ENCODE data around the gene GNAI3.

GNAI3 gene

GRCh38 chr1:109637446-109637845 lies 89.0 kb downstream of the GNAI3 start:
- no peak for DNase-seq (ENCODE audit: low spot score)

GRCh38 chr1:109639063-109639840 lies 90.8 kb downstream of the GNAI3 start:
- DNase-seq (ENCODE audit: low spot score), result no peak

GRCh38 chr1:109639841-109640184 lies 91.4 kb downstream of the GNAI3 start:
- no peak for DNase-seq (ENCODE audit: low spot score)

- peak; percentile 87 for DNase-seq (ENCODE audit: low spot score)
These were observed 92.0 kb downstream of the GNAI3 start for GRCh38 chr1:109640285-109640865.

GRCh38 chr1:109641078-109641740 lies 92.8 kb downstream of the GNAI3 start:
- no peak for DNase-seq (ENCODE audit: low spot score)

- no peak for DNase-seq (ENCODE audit: low spot score)
These were observed 93.4 kb downstream of the GNAI3 start for GRCh38 chr1:109641861-109642260.

- DNase-seq (ENCODE audit: low spot score), result no peak
These were observed 94.2 kb downstream of the GNAI3 start for GRCh38 chr1:109642626-109643025.

GRCh38 chr1:109643385-109644230 lies 95.2 kb downstream of the GNAI3 start:
- DNase-seq (ENCODE audit: low spot score), result peak; percentile 88

- DNase-seq (ENCODE audit: low spot score), result no peak
These were observed 96.3 kb downstream of the GNAI3 start for GRCh38 chr1:109644670-109645069.

- no peak for DNase-seq (ENCODE audit: low spot score)
These were observed 101.1 kb downstream of the GNAI3 start for GRCh38 chr1:109649491-109649914.

- DNase-seq (ENCODE audit: low spot score), result no peak
These were observed 102.2 kb downstream of the GNAI3 start for GRCh38 chr1:109650609-109651008.

- DNase-seq (ENCODE audit: low spot score), result no peak
These were observed 104.0 kb downstream of the GNAI3 start for GRCh38 chr1:109652402-109652801.

- no peak for DNase-seq (ENCODE audit: low spot score)
These were observed 104.9 kb downstream of the GNAI3 start for GRCh38 chr1:109653306-109653705.

- no peak for DNase-seq (ENCODE audit: low spot score)
These were observed 106.1 kb downstream of the GNAI3 start for GRCh38 chr1:109654519-109654918.

- peak; percentile 89 for DNase-seq (ENCODE audit: low spot score)
These were observed 107.5 kb downstream of the GNAI3 start, which contains the start of gene GSTM4 for GRCh38 chr1:109655615-109656519. GSTM4 (plus strand) TSS chr1:109656099; CDS start chr1:109656390, 291 bp downstream.

- no peak for DNase-seq (ENCODE audit: low spot score)
These were observed 109.0 kb downstream of the GNAI3 start for GRCh38 chr1:109657395-109657794.

GRCh38 chr1:109657970-109658369 lies 109.6 kb downstream of the GNAI3 start:
- no peak for DNase-seq (ENCODE audit: low spot score)

GRCh38 chr1:109658533-109659042 lies 110.2 kb downstream of the GNAI3 start:
- no peak for DNase-seq (ENCODE audit: low spot score)

- no peak for DNase-seq (ENCODE audit: low spot score)
These were observed 110.7 kb downstream of the GNAI3 start for GRCh38 chr1:109659145-109659544.

- DNase-seq (ENCODE audit: low spot score), result no peak
These were observed 111.7 kb downstream of the GNAI3 start for GRCh38 chr1:109659997-109660690.
